GM21786 (cell line): ENCODE data around the gene RGR.
A peak's percentile ranks its signal among the peaks of the same experiment; 100 is the strongest.

Experiments
- ATAC-seq: cut with Tn5 transposase; IDR thresholded peaks from one replicate; pipeline ENCODE4 v1.9.1; 2021; ENCODE audit not compliant: unreplicated experiment

Gene RGR

GRCh38 chr10:84293171-84293570 lies 48.3 kb downstream of the RGR start:
- ATAC-seq = no peak

DNA sequence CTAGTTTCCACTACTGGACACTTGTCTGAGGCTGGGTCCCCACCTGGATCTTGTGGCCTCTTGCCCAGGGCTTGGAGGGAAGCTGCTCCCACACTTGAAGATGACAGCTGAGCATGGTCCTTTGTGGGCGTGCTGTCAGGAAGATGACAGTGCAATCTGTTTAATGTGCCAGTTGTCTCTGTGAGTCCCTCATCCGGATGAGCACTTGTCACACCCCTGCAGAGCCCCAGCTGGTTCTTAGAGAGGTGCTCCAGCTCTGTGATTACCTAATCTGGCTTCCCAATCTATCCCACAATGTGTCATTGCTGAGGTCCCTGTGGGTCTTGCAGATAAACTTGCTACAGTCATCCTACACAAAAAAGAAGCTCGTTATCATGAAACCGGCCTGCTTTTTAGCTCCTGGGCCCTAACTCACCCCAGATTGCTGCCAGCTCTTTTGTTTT lies 48.7 kb downstream of the RGR start:
- no peak for ATAC-seq

DNA sequence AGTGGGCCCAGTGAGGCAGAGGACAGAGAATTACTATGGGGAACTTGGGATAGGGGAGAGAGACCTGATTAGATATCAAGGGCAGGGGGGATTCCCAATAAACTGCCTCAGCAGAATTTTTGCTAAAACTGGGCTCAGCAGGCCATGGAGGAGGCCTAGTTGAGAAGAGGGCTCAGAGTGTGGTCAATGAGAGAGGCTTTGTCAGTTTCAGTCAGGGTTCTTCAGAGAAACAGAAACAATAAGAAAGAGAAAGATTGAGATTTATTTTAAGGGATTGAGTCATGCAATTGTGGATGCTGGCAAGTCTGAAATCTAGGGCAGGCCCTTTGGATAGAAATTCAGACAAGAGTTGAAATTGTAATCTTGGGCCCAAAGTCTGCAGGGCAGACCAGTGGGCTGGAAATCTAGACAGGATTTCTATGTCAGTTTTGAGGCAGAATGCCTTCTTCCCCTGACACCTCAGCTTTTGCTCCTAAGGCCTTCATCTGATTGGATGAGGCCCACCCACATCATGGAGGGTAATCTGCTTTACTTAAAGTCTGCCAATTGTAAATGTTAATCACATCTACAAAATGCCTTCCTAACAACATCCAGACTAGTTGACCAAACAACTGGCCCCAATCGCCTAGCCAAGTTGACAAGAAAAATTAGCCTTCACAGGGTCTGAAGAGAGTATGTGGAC lies 50.1 kb downstream of the RGR start:
- ATAC-seq = peak; percentile 72

DNA sequence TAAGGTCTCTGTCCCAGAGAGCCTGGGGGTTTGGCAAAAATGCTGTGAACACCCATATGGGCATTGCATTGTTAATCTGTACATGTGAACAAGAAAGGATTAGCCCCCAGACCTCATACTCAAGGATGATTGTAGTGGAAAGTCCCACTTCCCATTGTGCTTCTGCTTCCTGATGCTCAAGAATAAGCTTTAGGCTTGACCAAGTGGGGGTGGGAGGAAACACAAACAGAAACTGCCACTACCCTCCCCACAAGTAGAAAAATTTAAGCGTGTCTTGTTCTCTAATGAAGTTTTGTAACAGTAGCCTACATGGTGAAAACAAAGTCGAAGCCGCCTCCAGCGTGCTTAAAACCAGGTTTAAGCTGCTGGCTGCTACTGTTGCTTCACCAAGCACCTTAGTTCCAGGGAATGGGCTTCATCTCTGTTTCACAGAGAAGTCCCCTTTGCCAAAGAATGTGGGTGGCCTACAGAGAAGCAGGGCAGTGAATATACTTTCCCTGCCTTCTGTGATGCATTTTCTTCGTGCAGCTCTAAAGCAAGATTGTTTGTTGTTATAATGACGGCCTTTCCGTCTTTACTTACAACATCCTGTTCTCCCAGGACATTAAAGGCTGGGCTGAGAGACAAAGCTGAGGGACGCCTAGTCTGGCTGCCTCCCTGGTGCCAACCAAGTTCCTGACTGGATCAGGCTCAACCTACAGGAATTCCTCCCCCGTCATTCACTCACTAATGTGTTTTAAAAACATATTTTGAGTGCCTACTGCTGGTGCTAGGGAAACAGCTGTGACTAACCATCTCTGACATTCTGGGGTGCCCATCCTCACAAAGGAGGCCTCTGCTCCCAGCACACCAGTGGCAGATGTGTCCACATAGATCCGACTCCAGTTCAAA lies 51.5 kb downstream of the RGR start:
- no peak for ATAC-seq

DNA sequence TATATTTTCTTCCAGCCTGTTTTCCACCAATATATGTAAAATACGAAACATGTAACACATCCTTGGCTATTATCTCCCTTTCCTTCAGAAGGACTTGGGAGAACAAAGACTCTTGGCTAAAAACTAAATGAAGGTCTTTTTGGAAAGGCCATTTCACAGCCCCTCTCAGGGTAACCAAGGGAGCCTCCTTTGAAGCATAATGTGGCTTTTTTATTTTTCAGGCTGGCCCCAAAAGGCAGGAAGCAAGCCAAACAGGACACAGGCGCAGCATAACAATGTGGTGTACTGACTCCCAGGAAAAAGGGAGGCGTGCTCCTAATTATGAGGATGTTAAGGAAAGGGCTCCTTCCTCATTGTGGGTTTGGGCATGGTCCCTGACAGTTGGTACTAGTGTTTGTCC lies 53.2 kb downstream of the RGR start:
- no peak for ATAC-seq

GRCh38 chr10:84302223-84302622 lies 57.4 kb downstream of the RGR start:
- no peak for ATAC-seq

DNA sequence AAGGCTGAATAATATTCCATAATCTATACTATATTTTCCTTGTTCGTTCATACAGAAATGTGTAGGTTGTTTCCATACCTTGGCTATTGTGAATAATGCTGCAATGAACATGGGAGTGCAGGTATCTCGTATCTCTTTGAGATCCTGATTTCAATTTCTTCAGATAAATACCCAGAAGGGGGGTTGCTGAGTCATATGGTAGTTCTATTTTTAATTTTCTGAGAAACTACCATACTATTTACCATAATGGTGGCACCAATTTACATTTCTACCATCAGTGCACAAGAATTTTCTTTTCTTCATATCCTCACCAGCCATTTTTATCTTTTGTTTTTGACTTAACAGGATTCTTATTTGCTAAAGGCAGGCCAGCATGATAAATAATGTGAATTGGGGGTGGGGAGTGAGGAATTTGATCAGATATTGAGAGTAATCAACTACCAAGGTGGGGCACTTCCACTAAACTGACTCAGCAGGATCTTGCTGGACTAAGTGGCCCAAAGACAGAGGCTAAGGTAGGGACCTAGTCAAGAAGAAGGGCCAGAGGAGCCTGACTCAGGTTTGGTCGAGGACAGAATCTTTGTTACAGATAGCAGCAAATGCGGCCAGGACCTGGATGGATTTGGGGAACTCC lies 62.0 kb downstream of the RGR start:
- ATAC-seq = no peak

- no peak for ATAC-seq
Observed at GRCh38 chr10:84308021-84308420, 63.2 kb downstream of the RGR start.

- ATAC-seq = peak; percentile 70
Observed at GRCh38 chr10:84308481-84309304, 63.8 kb downstream of the RGR start.
